Stimulated activated CD8-positive, alpha-beta memory T cell treated with anti-CD3 and anti-CD28 coated beads, Interleukin-4, amount 100 ng/mL, for 4 hours (primary cell): ENCODE data around the gene ARVCF.

Experiments used
- DNase-seq, 2 donors: peaks; one replicate each; pipeline ENCODE4 v3.0.0-alpha.2; 2020; ENCODE audit warnings: low read depth in 2 of 2, low spot score in 1 of 2

ARVCF gene

GRCh38 chr22:19975707-19976035 lies 41.0 kb downstream of the ARVCF start:
- no peak for DNase-seq

GRCh38 chr22:19974935-19975706 lies 41.5 kb downstream of the ARVCF start:
- no peak for DNase-seq

- DNase-seq, result no peak
Observed at GRCh38 chr22:19974268-19974861, 42.3 kb downstream of the ARVCF start.

GRCh38 chr22:19973551-19974267 lies 42.9 kb downstream of the ARVCF start:
- DNase-seq, result no peak

- no peak for DNase-seq
Observed at GRCh38 chr22:19972652-19973550, 43.7 kb downstream of the ARVCF start.

GRCh38 chr22:19972251-19972650 lies 44.4 kb downstream of the ARVCF start:
- no peak for DNase-seq

- no peak for DNase-seq
Observed at GRCh38 chr22:19971276-19972124, 45.1 kb downstream of the ARVCF start.

GRCh38 chr22:19970479-19971275 lies 45.9 kb downstream of the ARVCF start:
- DNase-seq, result peak; percentile 49 to 67

GRCh38 chr22:19970031-19970478 lies 46.6 kb downstream of the ARVCF start:
- no peak for DNase-seq

- DNase-seq, result no peak
Observed at GRCh38 chr22:19969141-19969928, 47.3 kb downstream of the ARVCF start.

GRCh38 chr22:19968450-19968891 lies 48.2 kb downstream of the ARVCF start:
- no peak for DNase-seq

- DNase-seq, result no peak
Observed at GRCh38 chr22:19967850-19968449, 48.7 kb downstream of the ARVCF start.

GRCh38 chr22:19966908-19967750 lies 49.5 kb downstream of the ARVCF start:
- no peak for DNase-seq

GRCh38 chr22:19965771-19966709 lies 50.6 kb downstream of the ARVCF start:
- DNase-seq, result no peak

- DNase-seq, result no peak
Observed at GRCh38 chr22:19964701-19965386, 51.8 kb downstream of the ARVCF start.
